ENCODE data around the gene OR2H2.

OR2H2 gene

DNA sequence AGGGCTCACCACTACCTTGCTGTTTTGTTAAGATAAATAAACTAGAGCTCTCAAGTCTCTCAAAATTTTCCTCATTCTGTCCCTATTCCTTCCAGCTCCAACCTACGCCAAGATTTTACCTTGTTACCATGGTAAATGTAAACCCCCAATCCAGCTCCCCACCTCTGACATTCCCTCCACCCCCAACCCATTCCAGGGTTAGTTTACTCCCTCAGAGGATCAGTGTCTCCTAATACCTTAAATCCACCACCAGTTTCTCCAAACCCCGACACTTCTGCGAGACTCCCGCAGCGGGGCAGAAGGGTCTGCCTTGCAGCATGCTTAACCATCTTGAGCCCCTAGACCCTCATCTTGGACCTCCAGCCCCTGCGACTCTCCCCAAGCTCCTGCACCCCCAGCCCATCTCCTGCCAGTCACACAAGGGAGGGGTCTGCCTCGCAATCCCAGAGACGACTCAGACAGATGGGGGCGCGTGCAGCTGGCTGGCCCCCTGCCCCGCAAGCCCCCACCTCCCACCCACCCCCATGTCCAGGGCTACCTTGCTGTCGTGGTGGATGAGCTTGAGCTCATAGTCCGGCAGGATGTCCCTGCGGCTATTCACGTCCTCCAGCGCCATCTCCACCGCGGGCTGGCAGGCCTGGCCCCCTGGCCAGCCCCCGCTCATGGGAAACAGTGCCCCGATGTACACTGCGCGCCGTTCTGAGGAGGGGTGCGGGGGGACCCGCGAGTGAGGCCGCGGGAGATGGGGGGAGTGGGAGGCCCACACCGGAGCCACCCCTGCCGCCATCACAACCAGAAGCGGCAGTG lies 42.2 kb downstream of the OR2H2 start:
- H3K27ac ChIP-seq, result peak overlapping the region in 13 of 21 experiments; percentile 16 to 83 (median 62)
- H3K4me3 ChIP-seq, result peak overlapping the region; percentile 37 to 56 (median 45)

DNA sequence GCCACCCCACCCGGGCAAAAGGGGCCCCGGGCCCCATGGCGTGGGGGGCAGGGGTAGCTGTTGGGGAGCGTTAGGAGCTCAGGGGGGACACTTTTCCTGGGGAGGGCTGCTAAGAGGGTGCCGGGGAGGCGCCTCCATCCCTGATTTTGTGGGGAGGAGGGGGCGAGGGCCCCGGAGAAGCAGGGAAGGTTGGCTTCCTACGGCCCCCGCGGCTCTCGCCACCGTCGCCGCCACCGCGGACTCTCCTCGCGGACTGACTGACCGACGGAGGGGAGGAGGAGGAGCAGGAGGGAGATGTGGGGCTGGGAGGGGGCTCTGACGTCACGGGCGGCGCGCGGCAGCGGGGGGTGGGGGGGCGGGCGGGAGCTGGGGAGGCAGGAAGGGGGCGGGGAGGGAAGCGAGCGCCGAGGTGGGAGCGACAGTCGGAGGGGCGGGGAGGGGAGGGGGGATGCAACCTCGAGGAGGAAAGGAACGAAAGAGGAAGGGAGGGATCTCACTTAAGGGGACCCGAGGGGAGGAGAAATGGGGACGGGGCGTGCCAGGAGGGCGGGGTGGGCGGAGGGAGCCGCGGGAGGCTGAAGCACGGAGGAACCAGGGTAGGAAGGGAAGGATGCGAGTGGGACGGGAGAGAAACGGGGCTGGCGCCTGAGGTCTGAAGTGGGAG lies 43.0 kb downstream of the OR2H2 start:
- peak overlapping the region in 14 of 21 experiments; percentile 23 to 83 (median 60) for H3K27ac ChIP-seq
- peak overlapping the region; percentile 37 to 56 (median 45) for H3K4me3 ChIP-seq

DNA sequence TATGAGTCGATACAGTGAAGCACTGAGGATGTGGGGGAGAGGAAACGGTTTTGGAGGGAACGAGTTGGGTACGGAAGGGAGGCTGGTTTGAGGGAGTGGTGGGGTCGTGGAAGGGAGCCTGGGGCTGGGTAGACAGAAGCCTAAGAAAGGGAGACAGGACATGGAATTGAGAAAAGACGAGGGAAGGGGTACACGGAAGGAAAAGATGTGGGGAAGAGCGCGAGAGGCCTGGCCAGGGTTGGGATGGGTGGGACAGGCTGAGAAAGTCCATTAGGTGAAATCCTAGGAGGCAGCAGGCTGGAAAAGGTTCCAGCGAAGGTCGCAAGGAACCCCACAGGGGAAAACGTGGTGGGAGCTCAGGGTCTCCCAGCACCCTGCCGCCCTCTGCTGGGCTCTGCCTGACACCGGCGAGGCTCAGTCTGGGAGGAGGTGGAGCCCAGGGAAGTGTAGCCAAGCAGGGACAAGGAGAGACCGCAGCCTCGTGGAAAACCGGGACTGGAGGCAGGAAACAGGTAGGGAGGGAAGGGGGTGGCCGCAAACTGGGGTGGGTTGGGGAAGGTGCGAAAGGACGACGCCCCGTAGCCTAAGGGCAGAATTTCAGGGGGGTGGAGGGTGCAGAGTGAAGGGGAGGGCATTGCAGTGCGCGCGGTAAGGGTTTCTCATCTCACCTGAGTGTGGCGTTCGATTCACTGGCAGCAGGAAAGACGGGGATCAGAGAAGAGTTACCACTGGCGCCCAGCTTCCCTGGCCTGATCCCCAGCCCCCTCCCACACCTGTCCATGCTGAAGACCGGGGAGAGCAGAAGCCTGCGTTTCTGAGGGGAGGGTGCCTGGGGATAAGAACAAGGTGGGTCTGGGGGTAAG lies 43.7 kb downstream of the OR2H2 start:
- Histone ChIP-seq H3K4me3 (peak overlapping the region; percentile 37 to 56 (median 45)), H3K27ac (peak overlapping the region in 13 of 21 experiments; percentile 9 to 83 (median 53))

DNA sequence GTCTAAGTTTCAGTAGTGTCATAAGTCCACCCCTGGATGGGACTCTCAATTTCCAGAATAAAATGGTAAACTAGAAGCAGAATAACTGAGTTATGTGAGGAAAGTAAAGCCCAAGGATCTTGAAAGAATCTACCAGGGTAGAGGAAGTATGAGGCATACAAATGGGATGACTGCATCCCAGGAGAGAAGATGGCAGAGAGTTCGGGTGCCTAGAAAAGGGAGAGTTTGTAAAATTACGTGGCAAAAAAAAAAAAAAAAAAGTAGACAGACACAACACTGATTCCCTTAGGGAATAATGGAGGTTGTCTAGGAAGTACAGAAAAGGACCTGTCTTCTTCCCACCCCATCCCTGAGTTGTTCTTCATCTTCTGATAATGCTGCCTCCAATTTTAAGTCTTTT lies 44.6 kb downstream of the OR2H2 start:
- Histone ChIP-seq H3K27ac (no peak overlapping the region), H3K4me3 (no peak overlapping the region)

DNA sequence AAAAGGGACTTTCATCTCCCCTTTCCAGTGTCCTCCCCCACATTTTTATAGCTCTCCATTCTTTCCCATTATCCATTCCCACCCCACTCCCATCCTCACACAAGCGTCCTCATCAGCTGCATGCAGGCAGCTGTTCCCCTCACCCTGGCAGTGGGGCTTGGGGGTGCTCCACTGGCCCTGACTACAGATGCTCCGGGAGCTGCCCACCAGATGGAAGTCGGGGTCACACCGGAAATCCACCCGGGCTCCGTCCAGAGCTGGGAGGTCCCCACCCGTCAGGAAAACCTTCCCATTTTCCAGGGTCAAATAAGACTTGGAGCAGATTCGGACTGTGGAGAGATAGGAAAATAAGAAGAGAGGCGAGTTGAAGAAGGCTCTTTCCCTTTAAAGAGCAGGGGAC lies 45.4 kb downstream of the OR2H2 start:
- H3K27ac ChIP-seq, result no peak overlapping the region
- no peak overlapping the region for H3K4me3 ChIP-seq

DNA sequence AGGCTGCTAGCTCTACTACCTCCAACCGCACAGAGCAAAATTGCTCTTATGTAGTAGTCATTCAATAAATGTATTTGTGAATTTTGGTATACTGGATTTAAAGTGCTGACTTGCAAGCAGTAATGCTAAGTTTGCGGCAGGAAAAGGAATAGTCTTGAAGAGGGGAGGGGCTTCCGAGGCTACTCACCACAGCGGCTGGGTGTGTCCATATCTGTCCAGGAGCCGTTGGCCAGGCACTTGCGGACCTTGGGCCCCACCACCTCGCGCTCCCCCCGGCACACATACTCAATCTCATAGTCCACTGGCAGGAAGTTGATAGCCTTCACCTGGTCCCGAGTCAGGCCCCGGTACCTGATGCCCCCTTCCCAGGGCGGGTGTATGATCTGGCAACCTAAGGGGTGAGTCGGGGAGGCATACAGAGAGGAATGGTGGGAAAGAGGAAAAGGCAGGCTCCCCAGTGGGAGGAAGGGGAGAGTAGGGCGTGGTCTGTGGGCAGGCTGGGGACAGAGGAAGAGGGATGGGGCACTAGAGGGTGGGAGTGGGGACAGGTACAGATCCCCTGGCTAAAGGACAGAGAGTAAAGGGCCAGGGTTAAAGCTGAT lies 46.4 kb downstream of the OR2H2 start:
- Histone ChIP-seq H3K27ac (no peak overlapping the region), H3K4me3 (no peak overlapping the region)

DNA sequence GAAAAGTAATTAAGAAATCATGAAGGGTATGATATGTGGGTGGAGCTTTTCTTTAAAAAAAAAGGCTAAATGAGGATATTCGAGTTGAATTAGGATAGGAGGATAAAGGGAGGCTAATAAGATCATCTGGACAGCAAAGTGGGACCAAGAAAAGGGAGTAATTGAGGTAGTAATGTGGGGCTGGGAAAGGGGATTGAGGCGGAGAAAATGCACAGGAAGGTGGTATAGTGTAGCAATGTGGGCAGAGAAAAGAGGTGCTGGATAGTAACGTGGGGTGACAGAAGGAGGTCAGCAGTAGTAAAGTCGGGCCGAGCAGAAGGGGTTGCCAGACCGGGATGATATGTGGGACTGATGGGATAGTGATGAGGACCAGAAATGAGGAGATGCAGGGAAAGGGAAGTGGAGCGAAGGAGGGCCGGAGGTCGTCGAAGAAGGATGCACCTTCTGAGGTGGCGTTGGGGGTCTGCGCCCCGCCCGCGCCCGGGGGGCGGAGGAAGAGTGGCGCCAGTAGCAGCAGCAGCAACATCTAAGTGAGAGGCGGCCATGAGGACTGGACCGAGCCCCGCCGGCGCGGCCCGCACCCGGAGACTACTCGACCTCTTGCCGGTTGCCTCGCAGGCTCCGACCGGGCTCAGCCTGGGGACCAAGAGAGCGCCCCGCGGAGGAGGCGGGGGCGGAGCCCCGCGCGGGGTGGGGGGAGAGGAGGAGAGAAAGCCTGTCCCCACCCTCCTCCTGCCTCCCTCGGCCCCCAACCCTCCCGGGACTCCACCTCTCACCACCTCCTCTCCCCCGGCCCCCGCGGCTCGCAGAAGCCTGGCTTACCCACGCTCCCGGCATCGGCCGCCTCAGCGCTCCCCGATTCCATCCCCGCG lies 47.2 kb downstream of the OR2H2 start:
- Histone ChIP-seq H3K4me3 (peak overlapping the region; percentile 47 to 91 (median 75)), H3K27ac (peak overlapping the region; percentile 16 to 92 (median 77))

DNA sequence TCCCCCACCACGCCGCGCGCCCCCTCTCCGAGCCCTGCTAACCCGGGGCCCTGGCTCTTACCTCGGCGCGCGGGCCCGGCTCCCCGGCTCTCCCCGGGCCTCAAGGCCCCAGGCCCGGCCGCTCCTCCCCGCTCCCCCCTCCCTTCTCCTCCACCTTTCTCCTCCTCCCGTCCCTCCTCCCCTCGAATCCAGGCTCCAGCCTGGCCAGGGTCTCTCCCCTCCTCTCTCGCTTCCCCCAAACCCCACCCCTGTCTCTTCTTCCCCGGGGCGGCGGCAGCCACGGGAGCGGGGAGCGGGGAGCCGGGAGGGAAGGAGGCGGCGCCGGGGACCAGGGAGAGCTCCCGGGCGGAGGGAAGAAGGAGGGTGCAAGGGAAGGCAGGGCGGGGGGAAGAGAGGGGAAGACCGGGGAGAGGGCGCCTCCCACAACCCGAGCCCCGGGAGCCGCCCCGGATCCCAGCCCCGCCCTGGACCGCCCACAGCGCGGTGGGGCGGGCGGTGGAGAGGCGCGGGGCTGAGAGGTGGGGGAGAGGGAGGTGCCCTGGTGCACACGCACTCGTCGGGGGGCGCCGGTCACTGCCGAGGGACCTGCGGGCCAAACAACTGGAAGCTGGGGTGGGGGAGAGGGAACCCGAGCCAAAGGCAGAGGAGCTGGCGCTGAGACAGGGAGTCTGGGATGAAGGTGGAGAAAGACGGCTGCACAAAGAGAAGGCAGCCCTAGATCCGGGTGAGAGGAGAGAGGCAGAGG lies 48.0 kb downstream of the OR2H2 start, which contains the start of gene GABBR1:
GABBR1 (minus strand) TSS at position 395 of the 745 bp plus-strand sequence. CDS start 798 bp downstream, outside the sequence.
- Histone ChIP-seq H3K4me3 (peak within 1 kb of the TSS; percentile 47 to 91 (median 75)), H3K27ac (peak within 1 kb of the TSS; percentile 16 to 92 (median 77))

DNA sequence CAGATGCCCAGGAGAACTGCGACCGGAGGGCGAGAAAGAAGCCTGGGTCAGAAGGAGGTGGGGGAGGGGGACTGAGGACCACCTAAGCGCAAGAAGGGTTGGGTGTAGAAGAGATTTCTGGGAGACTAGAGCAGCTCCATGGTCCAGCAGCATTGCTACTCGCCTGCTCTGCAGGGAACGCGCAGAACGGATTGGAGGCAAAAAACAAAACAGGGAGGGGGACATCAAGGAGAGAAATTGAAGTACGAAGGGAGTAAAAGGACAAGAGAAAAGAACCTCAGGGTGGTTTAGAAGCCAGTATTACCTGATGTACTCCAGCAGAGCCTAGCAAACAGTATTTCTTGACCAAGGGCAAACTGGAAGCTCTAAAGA lies 48.6 kb downstream of the OR2H2 start:
- peak overlapping the region; percentile 47 to 91 (median 75) for H3K4me3 ChIP-seq
- H3K27ac ChIP-seq, result peak overlapping the region in 18 of 21 experiments; percentile 1 to 92 (median 77)

DNA sequence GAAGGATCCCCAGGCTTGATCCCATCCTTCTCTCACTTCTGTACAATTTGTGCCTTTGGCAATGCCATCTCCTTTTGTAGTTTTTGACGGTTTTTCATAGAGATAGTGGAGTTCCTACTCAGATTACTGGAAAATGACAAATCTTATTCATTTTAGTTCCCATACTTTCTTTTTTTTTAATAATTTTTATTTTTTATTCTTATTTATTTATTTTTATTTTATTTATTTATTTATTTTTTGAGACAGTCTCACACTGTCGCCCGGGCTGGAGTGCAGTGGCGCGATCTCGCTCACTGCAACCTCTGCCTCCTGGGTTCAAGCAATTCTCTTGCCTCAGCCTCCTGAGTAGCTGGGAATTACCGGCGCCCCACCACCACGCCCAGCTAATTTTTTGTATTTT lies 52.3 kb downstream of the OR2H2 start:
- Histone ChIP-seq H3K27ac (no peak overlapping the region), H3K4me3 (no peak overlapping the region)
